ENCODE data around the gene RTF2.
"Not testable (repeated sequence)": the region's sequence is repeated elsewhere in the genome, so short reads cannot be mapped to it uniquely, and the experiment has no call there.

Gene RTF2

GRCh38 chr20:56503916-56504315 lies 35.5 kb downstream of the RTF2 start:
- DNase-seq = no peak

- no peak for DNase-seq
Observed at GRCh38 chr20:56504373-56505005, 36.1 kb downstream of the RTF2 start.

- no peak for DNase-seq
Observed at GRCh38 chr20:56506103-56506502, 37.7 kb downstream of the RTF2 start.

- DNase-seq = no peak
Observed at GRCh38 chr20:56511926-56512325, 43.5 kb downstream of the RTF2 start.

DNA sequence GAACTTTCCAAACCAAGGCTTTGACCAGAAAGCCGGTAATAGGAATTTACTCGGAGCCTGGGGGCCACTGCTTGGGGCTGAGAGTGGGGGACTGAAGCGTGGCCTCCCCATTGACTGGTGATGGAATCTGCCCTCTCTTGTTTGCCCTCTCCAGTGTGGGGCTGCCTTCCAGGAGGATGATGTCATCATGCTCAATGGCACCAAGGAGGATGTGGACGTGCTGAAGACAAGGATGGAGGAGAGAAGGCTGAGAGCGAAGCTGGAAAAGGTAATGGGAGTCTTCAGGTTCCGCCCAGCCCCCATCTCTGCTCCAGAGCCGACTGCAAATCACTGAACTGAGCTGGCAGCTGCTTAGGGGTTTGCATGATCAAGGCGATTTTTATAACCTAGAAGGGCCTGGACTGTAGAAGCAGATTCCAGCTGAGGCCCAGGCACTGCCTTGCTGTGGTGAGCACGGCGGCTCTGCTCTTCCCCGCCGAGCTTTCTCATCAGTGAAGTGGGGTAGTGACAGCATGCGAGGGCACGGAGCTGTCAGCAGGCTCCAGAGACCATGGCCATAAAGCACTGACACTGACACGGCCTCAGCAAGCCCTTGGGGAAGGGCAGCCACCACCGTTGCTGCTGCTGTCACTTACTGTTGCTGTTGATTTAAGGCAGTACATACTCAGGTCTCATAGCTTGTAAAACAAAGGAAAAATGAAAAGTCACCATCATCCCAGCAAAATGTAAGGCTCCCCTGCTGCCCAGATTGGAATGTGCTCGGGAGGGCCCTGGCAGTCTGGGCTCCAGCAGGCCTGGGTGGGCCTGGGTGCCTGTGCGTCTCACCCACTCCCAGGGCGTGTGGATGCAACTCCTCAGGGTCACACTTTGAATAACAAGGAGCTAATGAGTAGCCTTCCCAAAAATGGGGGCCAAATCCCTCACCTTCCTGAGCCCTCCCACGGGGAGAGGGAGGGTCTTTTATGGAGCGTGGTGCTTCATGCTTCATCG lies 45.0 kb downstream of the RTF2 start:
- DNase-seq = no peak

DNA sequence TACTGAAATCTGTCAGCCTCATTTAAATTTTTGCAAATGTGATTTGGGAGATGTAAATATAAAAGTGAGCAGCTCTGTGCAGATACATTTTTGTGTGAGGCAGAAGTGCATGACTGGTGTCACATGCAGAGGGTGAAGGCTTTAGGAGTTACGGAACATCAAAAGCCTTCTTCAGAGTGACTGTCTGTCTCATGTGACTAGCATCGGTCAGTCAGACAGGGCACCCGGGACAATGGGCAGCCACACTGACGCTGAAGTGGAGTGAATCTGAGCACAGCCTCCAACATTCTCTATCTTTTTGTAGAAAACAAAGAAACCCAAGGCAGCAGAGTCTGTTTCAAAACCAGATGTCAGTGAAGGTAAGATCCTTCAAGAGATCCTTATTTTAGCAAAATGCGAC lies 48.2 kb downstream of the RTF2 start:
- no peak for DNase-seq

DNA sequence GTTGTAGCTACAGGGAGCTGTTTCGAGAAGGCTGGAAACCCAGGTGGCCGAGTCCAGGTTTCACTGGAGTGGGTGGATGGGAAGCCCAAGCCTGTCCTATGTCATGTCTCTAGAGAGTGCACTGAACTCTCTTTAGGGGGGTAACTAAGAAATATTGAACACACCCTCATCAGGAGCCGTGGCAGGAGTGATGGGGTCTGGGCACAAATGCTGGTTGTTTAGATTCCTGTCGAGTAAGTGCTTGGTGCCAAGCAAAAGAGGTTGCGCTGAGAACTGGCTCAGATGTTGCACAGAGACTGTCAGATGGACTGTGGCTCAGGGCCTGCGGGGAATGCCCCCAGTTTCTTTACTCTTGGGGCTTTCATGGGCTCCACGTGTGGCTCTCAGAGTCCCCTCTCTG lies 48.8 kb downstream of the RTF2 start:
- no peak for DNase-seq

DNA sequence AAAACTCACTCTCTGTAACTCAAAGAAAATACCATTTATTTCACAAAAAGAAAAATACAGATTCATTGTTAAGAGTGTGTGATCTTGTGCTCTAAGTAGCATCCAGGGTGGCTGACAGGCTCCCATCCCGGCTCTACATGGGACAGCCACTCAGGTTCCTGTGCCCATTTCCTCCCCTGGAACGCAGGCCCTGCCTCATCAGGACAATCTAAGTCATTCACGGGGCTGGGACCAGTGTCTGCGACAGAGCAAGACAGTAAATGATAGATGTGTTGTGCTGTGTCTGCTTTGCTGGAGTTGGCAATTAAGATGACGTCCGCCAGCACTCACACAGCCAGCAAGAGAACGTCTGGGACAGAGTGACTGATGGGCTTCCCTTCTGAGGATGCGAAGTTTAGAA lies 49.2 kb downstream of the RTF2 start:
- DNase-seq = no peak

GRCh38 chr20:56518126-56518525 lies 49.7 kb downstream of the RTF2 start:
- DNase-seq = no peak

DNA sequence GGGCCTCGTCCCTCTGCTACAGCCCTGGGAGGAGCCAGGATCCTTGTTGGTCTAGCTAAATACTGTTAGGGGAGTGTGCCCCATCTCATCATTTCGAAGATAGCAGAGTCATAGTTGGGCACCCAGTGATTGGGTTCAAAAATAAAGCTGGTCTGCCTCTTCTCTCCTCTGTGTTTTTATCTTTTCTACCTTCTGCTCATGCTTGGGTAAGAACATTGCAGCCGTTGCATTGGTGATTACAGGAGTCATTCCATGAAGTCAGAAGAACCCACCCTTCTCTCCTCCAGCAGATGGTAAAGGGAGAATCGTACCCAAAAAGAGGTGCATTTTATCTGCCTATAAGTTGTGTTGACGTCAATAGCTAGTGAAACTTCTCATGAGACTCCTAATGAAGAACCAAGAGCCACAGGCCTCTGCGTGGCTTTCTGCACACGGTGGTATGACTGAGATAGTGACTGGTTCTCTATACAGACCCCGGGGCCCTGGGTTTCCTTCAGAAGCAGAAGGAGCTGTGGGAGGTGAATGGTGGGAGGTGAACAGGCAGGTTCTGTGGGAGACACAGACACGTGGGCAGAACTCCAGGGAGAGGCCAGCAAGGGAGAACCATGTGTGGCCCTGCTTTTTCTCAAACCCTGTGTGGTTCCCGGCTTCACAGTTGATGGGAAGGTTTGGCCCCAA lies 50.4 kb downstream of the RTF2 start:
- DNase-seq = no peak

- DNase-seq = no peak
Observed at GRCh38 chr20:56519551-56519950, 51.1 kb downstream of the RTF2 start.

GRCh38 chr20:56520180-56520579 lies 51.8 kb downstream of the RTF2 start:
- no peak for DNase-seq

DNA sequence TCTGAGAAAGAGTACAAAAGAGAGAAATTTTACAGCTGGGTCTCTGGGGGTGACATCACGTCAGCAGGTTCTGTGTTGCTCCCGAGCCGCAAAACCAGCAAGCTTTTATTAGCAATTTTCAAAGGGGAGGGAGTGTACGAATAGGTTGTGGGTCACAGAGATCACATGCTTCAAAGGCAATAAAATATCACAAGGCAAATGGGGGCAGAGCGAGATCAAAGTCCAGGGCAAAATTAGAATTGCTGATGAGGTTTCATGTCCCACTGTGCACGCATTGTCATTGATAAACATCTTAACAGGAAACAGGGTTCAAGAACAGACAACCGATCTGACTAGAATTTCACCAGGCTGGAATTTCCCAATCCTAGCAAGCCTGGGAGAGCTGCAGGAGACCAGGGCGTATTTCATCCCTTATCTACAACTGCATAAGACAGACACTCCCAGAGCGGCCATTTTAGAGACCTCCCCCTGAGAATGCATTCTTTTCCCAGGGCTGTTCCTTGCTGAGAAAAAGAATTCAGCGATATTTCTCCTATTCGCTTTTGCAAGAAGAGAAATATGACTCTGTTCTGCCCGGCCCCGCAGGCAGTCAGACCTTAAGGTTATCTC lies 52.4 kb downstream of the RTF2 start:
- not testable (repeated sequence) for DNase-seq

- no peak for DNase-seq
Observed at GRCh38 chr20:56522311-56522710, 53.9 kb downstream of the RTF2 start.

GRCh38 chr20:56524444-56524843 lies 56.0 kb downstream of the RTF2 start, which contains the start of gene FAM209A:
Gene FAM209A (plus strand): TSS chr20:56524744. CDS start chr20:56524809, 65 bp downstream.
- not testable (repeated sequence) for DNase-seq

GRCh38 chr20:56527521-56527920 lies 59.1 kb downstream of the RTF2 start:
- no peak for DNase-seq

DNA sequence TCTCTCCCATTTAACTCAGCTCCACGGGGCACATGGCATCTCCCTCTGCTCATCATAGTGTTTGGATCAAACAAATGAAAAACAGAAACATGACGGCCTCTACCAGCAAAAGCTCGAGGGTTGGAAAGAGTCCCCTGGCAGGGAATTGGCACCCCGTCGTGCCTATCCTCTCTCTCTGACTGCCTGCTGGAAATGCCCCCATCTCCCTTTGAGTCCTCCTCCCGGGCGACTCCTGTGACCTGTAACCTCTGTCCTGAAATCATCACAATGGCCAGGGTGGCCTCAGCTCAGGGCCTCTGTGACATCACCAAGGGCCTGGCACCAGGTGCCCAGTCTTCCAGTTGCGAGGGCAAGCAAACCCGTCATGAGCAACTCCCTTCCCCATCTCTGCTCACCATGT lies 64.5 kb downstream of the RTF2 start, which contains the start of gene FAM209B:
Gene FAM209B (plus strand): TSS at position 301 of the 400 bp plus-strand sequence. CDS start 96 bp downstream, at position 397.
- not testable (repeated sequence) for DNase-seq

- DNase-seq = no peak
Observed at GRCh38 chr20:56537997-56538396, 69.6 kb downstream of the RTF2 start.

- no peak for DNase-seq
Observed at GRCh38 chr20:56540415-56540814, 72.0 kb downstream of the RTF2 start.

DNA sequence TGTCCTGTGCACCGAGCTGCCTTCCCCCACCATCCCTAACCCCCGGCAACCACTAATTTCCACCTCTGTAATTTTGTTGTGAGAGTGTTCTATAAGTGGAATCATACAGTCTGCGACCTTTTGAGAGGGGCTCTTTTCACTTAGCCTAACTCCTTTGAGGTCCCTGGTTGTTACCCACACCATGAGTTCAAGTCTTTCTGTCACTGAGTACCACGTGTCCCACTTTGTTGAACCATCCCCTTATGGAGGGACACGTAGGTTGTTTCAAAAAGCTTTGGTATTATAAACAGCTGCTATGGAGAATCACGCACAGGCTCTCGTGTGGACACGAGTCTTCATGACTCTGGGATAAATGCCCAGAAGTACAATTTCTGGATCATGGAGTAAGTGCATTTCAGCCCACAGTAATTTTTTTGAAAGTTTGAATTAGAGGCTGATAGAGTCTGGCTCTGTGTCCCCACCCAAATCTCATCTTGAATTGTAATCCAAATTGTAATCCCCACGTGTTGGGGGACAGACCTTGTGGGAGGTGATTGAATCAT lies 74.1 kb downstream of the RTF2 start:
- no peak for DNase-seq

GRCh38 chr20:56551571-56551970 lies 83.1 kb downstream of the RTF2 start:
- DNase-seq = no peak

DNA sequence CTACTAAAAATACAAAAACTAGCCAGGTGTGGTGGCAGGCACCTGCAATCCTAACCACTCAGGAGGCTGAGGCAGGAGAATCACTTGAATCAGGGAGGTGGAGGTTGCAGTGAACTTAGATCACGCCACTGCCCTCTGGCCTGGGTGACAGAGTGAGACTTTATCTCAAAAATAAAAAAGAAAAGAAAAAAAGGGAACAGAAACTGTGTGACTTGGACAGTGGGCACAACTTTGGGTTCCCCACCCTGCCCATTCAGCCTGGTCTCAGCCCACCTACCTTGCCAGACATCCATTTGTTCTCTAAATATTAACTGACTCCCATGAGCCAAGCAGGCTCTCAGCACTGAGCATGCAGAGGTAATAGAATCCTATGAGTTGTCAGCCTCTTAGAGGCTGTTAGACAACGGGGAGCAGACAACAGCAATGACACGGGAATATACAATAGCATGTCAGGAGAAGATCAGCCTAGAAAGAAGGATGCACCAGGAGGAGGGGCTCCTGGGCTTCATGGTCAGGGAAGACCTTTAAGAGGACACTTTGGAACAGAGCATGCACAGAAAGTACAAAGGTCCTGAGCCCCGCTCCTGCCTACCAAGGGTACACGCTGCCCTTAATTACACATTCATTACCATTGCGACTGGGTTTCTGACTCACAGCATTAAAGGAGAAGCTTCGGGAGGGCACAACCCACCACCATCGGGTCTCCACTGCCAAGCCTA lies 84.6 kb downstream of the RTF2 start:
- no peak for DNase-seq

Data from NCI-H1105 treated with DMSO at 0.1 percent for 48 hours (cell line).